ENCODE results near the gene XPO6. TPM values are rescaled to one million over a fixed set of nuclear protein-coding genes. Genes with fewer than 3 reads are reported as not detected.

Gene XPO6
- total and polyA plus RNA-seq, 12 donors: 61.1 to 194 (median 95.8) TPM

DNA sequence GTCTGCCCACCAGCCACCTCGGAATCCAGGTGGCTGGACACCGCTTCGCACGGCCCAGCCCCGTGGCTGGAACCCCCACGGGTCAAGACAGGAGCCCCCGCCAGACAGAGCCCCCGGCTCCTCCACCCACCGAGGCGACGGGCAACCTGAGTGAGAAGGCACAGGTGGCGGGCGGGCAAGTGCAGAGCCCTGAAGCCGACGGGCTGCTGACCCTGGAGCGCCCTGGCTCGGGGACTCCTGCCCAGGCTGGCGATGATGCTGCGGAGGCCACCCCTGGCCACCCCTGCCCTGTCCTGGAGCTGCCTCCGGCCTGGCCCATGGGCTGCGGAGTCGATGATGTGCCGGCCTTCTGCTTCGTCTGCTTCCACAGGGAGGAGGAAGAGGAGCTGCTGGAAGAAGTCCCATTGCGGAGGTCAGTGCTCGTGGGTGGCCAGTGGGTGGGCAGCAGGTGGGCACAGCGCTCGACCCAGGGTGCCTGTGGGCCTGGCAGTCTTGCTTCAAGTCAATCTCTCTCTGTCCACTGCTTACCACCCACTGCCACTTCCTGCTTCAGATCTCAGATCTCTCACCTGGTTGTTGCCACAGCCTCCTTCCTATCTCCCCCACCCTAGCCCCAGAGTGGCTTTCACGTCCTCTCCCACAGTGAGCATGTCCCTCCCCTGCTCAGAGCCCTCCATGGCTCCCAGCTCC is 47.5 kb upstream of the XPO6 start:
- Histone ChIP-seq H3K27ac (no peak overlapping the region), H3K27me3 (peaks cover 14% of the 10 kb centered on the region), H3K36me3 (replicated peaks in 1 of 2) (no peaks in the 10 kb centered on the region), H3K4me1 (replicated peaks in 1 of 2) (peaks cover 0 to 8% of the 10 kb centered on the region in 2 donors), H3K4me3 (no peak overlapping the region), H3K9me3 (replicated peaks in 1 of 3) (no peaks in the 10 kb centered on the region)
- WGBS, 4 donors: 44 to 84% (median 70%) methylated on average over 1 to 29 of the region's 29 CpGs
- DNase-seq: no peak
- TF ChIP-seq, protein P1, sequence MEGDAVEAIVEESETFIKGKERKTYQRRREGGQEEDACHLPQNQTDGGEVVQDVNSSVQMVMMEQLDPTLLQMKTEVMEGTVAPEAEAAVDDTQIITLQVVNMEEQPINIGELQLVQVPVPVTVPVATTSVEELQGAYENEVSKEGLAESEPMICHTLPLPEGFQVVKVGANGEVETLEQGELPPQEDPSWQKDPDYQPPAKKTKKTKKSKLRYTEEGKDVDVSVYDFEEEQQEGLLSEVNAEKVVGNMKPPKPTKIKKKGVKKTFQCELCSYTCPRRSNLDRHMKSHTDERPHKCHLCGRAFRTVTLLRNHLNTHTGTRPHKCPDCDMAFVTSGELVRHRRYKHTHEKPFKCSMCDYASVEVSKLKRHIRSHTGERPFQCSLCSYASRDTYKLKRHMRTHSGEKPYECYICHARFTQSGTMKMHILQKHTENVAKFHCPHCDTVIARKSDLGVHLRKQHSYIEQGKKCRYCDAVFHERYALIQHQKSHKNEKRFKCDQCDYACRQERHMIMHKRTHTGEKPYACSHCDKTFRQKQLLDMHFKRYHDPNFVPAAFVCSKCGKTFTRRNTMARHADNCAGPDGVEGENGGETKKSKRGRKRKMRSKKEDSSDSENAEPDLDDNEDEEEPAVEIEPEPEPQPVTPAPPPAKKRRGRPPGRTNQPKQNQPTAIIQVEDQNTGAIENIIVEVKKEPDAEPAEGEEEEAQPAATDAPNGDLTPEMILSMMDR (IDR thresholded peaks at IDR 0.05): no peak
- TF ChIP-seq POLR2A (IDR thresholded peaks at IDR 0.05): no peak
- intact Hi-C loops (cut with DNase I): no loop called here

DNA sequence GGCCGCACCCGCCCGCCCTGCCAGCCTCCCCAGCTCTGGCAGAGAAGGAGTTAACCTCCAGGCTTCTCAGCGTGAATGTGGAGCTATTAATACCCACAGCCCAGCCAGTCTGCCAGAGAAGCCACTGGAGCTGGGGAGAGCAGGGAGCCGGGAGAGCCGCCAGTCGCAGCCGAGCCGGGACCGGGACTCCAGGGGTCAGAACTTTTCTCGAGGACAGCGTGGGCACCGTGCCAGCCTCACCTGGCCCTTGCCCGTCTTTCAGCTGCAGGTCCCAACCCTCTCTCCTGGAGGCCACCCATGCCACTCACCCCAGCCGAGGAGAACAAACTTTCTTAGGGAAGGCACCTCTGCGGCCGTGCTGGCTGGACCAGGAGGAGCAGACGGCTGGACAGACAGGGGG is 46.8 kb upstream of the XPO6 start:
- Histone ChIP-seq H3K36me3 (replicated peaks in 1 of 2) (no peaks in the 10 kb centered on the region), H3K4me1 (replicated peaks in 1 of 2) (peaks cover 0 to 8% of the 10 kb centered on the region in 2 donors), H3K4me3 (peak overlapping the region in 1 of 4 donors; percentile 19), H3K27ac (no peak overlapping the region), H3K27me3 (peaks cover 14% of the 10 kb centered on the region), H3K9me3 (replicated peaks in 1 of 3) (no peaks in the 10 kb centered on the region)
- TF ChIP-seq, protein P1 (IDR thresholded peaks at IDR 0.05): no peak
- TF ChIP-seq POLR2A (IDR thresholded peaks at IDR 0.05): no peak
- intact Hi-C loops (cut with DNase I): no loop called here
- DNase-seq: peak in 6 of 7 donors; percentile 32 to 55 (median 41)
- WGBS, 4 donors: 7 to 25% (median 10%) methylated on average over 5 to 18 of the region's 18 CpGs

DNA sequence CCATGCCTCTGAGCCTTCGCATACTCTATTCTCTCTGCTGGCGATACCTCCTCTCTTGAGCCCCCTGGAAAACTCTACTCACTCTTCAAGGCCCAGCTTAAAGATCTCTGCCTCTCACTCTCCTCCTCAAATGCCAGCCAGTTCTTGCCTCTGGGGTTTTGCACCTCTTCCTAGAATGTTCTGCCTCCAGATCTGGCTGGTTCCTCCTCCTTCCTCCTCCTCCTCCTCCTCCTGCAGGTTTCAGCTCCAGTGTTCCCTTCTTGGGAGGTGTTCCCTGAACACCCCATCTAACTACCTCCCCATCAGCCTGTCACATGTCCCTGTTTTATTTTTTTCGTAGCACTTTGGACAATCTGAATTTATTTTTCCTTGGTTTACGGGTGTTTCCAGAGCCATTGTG is 45.5 kb upstream of the XPO6 start:
- WGBS, 4 donors: 71 to 77% (median 72%) methylated on average over 4 of the region's 4 CpGs
- TF ChIP-seq POLR2A (IDR thresholded peaks at IDR 0.05): no peak
- TF ChIP-seq, protein P1 (IDR thresholded peaks at IDR 0.05): no peak
- Histone ChIP-seq H3K27me3 (peaks cover 14% of the 10 kb centered on the region), H3K4me1 (replicated peaks in 1 of 2) (peaks cover 0 to 8% of the 10 kb centered on the region in 2 donors), H3K4me3 (no peak overlapping the region), H3K9me3 (replicated peaks in 1 of 3) (no peaks in the 10 kb centered on the region), H3K36me3 (replicated peaks in 1 of 2) (no peaks in the 10 kb centered on the region), H3K27ac (no peak overlapping the region)
- DNase-seq: no peak
- intact Hi-C loops (cut with DNase I): no loop called here

DNA sequence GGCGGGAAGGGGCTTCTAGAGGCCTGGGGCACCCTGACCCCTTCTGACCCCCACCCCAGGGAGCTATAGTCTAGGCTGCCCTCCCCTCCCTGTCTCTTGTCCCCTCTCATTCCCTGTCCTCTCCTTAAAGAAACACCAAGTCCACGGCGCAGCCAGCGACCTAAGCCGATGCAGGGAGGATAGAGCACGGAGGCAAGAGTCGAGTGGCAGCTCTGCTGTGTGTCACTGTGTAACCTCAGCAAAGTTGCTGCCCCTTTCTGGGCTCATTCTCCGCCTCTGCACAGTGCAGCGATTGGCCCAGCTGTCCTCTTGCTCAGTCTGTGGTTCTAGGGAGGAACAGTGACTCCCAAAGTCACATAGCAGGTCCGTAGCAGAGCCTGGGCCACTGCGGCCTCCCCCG is 44.1 kb upstream of the XPO6 start:
- Histone ChIP-seq H3K4me3 (no peak overlapping the region), H3K36me3 (replicated peaks in 1 of 2) (no peaks in the 10 kb centered on the region), H3K27ac (no peak overlapping the region), H3K27me3 (peaks cover 14% of the 10 kb centered on the region), H3K9me3 (replicated peaks in 1 of 3) (no peaks in the 10 kb centered on the region), H3K4me1 (replicated peaks in 1 of 2) (peaks cover 0 to 8% of the 10 kb centered on the region in 2 donors)
- intact Hi-C loops (cut with DNase I): no loop called here
- 72 to 91% (median 89%) methylated on average over 5 to 12 of the region's 12 CpGs for WGBS, 4 donors
- no peak for DNase-seq
- TF ChIP-seq POLR2A (IDR thresholded peaks at IDR 0.05): no peak
- TF ChIP-seq, protein P1 (IDR thresholded peaks at IDR 0.05): no peak
